ENCODE measurements around the gene OAS2.

OAS2 gene

GRCh38 chr12:113061061-113061694, 82.9 kb downstream of the OAS2 start:
- TF ChIP-seq CREB1 (IDR thresholded peaks at IDR 0.05; ENCODE audit: low read depth) (no peak), REST (IDR thresholded peaks at IDR 0.05; ENCODE audit: low read depth) (no peak), TAF1 (IDR thresholded peaks at IDR 0.05; ENCODE audit: low read depth) (no peak), YY1 (IDR thresholded peaks at IDR 0.05; ENCODE audit: low read depth) (no peak), ZBTB7A (IDR thresholded peaks at IDR 0.05; ENCODE audit: low read depth) (no peak), FOXM1 (IDR thresholded peaks at IDR 0.05; ENCODE audit: borderline replicate concordance, low read depth) (no peak), CEBPB (IDR thresholded peaks at IDR 0.05) (no peak)
